RPMI7951 (cell line): ENCODE measurements around the gene TLE2. TPM values are rescaled to one million over a fixed set of nuclear protein-coding genes. Genes with fewer than 3 reads are reported as not detected.
A peak's percentile ranks its signal among the peaks of the same experiment; 100 is the strongest.

Experiments used
- DNase-seq: peaks from one replicate; pipeline ENCODE4 v3.0.0-alpha.2; 2012; ENCODE audit warnings: low read depth
- total RNA-seq: library from RNA; depleted of rRNA; stranded (reverse); fragments of >200 nt; shearing (Covaris generic); gene quantifications from 2 replicates; pipeline ENCODE4 v1.2.3, GENCODE V29; 2014; rRNA removed

The TLE2 gene
- not detected in 2 replicates for total RNA-seq

DNA sequence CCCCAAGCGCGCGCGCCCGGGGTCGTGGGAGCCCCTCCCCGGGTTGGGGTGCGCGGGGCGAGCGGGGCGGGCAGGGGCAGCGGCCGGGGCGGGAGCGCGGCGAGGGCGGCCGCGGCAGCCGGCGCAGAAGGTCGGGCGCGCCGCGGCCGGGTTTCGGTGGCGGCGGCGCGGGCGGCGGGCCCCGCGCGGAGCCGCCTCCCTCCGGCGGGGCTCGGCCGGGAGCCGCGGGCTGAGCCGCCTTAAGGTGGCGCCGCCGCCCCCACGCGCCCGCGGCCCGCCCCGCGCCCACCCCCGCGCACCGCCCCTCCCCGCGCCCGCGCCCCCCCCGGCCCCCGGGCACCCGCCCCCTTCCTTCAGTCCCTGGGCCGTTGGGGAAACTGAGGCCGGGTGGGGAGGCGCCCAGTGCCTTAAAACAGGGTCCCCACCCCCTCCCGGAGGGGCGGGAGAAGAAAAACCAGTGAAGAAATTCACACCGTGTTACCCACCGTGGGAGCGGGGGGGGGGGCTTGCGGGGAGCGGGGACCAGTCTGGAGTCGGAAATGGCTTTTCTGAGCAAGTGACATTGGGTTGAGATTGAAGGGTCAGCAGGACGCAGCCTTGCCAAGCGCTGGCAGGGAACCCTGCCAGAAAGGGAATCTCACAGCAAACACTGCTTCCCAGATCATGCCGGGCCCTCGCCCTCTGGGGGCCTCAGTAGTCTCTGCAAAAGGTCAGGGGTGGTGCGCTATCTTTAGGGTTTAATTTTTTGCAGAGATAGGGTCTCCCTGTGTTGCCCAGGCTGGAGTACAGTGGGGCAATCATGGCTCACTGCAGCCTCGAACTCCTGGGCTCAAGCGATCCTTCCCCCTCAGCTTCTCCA, at the start of gene TLE2:
TSS of gene TLE2 (minus strand) at position 216 of the 859 bp plus-strand sequence. CDS start 376 bp downstream, outside the sequence.
- DNase-seq, result no peak

DNA sequence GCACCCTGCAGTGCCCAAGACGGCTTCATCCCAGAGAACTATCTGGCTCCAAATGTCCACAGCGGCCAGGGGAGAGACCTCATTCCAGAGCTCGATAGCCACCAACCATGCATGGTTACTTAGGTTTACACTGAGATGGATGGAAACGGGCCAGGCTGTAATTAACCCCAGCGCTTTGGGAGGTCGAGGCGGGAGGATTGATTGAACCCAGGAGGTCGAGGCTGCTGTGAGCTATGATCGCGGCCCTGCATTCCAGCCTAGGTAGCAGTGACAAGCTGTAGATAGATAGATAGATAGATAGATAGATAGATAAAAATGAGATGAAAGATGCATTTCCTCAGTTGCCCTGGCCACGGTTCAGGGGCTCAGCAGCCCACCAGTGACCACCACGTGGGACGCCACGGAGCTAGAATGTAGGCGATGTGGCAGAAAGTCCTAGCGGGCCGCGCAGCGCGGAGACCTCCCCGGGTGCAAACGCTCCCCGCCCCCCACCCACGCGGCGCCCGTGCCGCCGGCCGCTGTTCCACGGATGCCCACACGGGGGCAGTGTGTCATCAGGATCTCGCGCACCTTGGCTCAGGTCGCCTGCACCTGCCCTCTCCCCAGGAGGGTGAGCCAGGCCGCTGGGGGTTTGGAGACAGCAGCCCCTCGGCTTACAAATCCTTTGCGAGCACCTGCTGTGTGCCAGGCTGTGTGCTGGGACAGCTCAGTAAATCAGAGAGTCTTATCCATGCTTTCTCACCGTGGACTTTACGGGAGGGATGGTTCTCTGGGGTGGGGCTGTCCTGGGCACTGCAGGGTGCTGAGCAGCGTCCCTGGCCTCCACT, 46.7 kb upstream of the TLE2 start:
- no peak for DNase-seq

- DNase-seq, result peak; percentile 31
Observed at GRCh38 chr19:3073931-3074595, 45.0 kb upstream of the TLE2 start.

GRCh38 chr19:3073159-3073563, 44.1 kb upstream of the TLE2 start:
- DNase-seq, result peak; percentile 62

DNA sequence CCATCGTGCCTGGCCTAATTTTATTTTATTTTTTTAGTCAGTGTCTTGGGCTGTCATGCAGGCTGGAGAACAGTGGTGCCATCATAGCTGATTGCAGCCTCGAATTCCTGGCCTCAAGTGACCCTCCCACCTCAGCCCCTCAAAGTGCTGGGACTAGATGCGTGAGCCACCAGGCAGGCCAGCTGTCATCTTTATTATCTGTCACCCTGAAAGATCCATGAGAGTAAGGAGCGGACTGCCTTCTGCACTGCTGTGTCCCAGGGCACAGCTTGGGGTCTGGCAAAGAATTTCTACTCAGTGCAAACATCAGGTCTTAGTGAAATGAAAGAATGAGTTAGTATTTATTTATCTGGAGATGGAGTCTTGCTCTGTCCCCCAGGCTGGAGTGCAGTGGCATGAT, 42.7 kb upstream of the TLE2 start:
- no peak for DNase-seq

GRCh38 chr19:3068071-3068470, 39.0 kb upstream of the TLE2 start:
- DNase-seq, result no peak

GRCh38 chr19:3067563-3067962, 38.5 kb upstream of the TLE2 start:
- DNase-seq, result no peak

- no peak for DNase-seq
Observed at GRCh38 chr19:3066482-3067049, 37.5 kb upstream of the TLE2 start.

GRCh38 chr19:3065675-3066357, 36.7 kb upstream of the TLE2 start:
- DNase-seq, result no peak

DNA sequence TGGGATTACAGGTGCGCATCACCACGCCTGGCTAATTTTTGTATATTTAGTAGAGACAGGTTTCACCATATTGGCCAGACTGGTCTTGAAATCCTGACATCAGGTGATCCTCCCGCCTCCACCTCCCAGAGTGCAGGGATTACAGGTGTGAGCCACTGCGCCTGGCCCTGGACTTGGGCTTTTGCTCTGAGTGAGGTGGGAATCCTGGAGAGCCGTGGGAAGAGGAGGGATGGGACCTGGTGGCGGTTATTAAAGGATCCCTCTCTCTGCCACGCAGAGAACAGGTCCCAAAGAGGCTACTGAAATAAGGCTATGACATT, 34.9 kb upstream of the TLE2 start:
- no peak for DNase-seq

DNA sequence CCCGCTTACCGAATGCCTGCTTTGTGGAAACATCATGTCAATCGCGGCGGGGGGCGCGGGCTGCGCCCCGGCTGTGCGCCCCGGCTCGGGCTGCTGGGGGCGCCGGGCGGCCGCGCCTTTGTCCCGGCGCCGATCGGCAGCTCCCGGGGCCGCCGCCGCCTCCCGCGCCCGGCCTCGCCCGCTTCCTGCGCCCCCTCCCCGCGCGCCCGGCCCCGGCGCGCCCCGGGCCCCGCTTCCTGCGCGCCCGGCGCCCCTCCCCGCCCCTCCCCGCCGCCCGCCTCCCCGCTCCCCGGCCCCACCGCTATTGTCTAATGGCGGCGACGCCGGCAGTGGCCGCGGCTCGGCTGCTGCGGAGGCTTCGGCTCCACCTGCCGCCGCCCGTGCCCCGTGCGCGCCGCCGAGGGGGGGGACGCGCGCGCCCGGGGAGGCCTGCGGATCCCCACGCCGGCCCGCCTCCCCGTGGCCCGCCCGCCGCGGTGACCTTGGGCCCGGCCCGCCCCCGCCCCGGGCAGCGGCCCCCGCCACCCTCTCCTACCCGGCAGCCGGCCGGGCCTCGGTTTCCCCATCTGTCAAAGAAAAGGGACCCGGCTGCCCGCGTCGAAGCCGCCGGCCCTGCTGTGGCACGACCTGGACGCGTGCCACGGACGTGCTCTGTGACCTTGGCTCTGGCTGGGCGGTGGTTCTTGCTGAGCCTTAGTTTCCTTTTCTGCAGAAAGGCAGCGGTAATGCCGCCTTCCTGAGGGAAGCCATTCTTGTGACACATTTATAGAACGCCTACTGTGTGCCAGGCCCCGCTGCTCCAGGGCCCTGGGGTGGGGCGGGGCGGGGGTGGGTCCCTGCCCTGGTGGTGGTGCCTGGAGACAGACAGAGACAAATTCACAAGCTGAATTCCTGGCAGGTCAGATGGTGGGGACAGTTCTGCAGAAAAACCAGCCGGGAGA, 33.4 kb upstream of the TLE2 start, which contains the start of gene TLE5:
TSS of gene TLE5 (minus strand) at position 331 of the 941 bp plus-strand sequence. CDS start at position 36, 295 bp downstream.
- peak; percentile 55 for DNase-seq

DNA sequence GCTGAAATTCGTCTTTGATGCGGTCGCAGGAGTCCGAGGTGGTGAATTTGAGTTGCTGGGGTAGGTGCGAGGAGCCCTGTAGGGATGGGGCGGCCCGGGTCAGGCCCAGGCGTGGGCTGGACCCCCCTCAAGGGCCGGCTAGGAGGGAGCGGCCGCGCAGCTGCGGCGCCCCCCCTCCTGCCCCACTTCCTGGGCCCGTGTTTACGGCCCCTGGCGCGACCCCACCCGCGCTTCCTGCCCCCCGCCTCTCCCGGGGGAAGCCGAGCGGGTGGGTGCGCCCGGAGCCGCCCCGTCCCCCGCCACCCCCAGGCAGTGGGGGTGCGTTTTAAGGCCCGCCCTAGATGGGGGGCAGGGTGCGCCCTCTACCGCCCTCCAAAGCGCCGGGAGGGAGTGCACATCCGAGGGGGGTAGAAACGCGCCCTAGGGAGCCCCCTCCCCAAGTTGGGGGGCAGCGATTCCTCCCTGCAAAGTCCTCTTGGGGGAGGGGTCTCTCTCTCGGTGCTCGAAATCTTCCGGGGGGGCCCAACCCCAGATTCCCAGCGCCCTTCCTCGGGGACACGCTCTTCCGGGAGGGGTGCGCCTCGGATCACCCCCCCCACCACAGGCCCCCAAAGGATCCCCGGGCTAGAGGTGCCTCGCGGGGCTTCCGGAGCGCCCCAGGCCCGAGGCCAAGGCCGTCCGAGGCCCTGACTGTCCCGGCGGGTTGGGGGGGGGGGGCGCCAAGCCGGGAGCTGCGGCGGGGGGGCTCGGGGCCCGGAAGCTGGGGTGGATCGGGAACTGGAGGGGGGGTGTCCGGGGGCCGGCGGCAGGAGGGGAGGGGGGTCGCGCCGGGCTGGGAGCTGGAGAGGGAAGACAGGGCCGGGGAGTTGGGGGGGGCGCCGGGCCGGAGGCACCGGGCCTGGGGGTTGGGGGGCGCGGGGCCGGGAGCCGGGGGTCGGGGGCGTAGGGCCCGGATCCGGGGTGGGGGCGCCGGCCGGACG, 32.4 kb upstream of the TLE2 start:
- peak; percentile 27 for DNase-seq

GRCh38 chr19:3060857-3061181, 31.7 kb upstream of the TLE2 start:
- DNase-seq, result no peak

- no peak for DNase-seq
Observed at GRCh38 chr19:3059653-3060052, 30.6 kb upstream of the TLE2 start.

GRCh38 chr19:3058821-3059314, 29.8 kb upstream of the TLE2 start:
- no peak for DNase-seq

- DNase-seq, result no peak
Observed at GRCh38 chr19:3058009-3058820, 29.1 kb upstream of the TLE2 start.

DNA sequence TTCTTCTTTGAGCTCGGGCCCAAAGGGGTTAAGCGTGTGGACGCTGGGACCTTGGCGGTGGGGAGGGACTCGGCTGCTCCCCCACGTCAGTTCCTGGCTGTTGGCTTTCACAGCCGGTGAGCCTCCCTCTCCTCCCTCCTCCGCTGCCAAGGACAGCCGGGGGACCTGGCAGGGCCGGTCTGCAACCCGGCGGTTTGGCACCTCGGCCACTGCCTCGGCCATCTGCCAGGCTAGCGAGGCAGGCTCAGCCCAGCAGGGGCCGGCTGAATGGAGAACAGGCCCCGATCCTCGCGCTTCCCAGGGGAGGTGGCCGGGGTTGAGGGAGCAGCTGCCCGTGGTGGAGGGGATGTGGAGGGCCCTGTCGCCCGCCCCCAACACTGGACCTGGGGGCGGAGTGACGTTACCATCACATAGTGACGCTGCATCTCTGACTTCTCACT, 28.2 kb upstream of the TLE2 start:
- no peak for DNase-seq
